HG03354 (cell line): ENCODE data around the gene CEP131.

Source experiments
- ATAC-seq: cut with Tn5 transposase; IDR thresholded peaks from one replicate; pipeline ENCODE4 v1.9.1; 2021; ENCODE audit warnings: mild to moderate bottlenecking; ENCODE audit not compliant: unreplicated experiment, poor library complexity, severe bottlenecking

The CEP131 gene

DNA sequence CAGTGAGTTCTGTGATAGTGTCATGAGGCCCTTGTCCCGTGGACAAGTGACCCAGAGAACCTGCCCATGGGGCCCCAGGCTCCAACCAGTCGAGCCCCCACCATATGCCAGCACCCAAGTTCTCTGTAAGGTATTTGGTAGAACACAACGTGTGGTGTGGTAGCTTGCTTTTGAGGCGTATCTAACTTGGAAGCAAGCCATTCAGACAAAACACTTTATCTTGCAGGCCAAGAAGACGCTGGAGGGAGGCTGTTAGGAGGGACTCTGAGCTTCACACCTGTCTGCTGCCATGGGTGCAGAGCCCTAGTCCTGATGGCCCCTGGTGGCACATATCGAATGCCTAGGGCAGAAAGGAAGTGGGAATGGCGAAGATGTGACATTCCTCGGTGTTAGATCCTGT, 18.0 kb upstream of the CEP131 start:
- no peak for ATAC-seq

DNA sequence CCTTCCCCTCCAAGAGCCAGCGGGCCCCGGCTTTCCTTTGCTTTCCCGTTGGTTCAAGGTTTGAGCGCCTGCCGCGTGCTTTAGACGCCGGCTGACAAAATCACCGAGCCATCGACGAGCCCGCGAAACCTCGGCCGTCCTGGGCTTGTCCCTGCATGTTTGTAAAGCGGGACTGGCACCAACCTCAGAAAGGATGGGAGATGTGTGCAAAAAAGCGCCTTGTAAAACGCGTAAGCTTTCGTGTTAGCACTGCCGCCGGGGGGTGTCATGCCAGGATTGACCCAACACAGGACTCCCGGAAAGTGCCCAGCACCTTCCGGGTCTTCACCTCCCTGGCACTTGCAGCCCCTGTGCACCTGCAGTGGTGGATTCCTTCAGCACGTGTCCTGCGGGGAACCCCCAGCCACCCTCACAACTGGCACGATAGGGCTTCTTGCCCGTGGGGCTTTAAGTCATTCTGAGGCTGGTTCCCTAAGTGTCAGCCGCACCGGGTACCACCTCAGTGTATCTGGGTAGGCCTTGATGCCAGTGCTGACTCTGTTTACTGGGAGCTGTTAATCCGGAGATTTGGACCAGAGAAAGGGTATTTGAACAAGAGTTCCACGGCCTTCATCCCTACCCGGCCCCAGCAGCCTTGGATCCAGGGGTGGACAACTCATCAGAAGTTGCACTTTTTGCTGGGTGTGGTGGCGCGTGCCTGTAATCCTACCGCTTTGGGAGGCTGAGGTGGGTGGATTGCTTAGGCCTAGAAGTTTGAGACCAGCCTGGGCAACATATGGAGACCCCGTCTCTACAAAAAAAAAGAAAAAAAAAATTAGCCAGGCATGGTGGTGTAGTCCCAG, 17.2 kb upstream of the CEP131 start:
- no peak for ATAC-seq

DNA sequence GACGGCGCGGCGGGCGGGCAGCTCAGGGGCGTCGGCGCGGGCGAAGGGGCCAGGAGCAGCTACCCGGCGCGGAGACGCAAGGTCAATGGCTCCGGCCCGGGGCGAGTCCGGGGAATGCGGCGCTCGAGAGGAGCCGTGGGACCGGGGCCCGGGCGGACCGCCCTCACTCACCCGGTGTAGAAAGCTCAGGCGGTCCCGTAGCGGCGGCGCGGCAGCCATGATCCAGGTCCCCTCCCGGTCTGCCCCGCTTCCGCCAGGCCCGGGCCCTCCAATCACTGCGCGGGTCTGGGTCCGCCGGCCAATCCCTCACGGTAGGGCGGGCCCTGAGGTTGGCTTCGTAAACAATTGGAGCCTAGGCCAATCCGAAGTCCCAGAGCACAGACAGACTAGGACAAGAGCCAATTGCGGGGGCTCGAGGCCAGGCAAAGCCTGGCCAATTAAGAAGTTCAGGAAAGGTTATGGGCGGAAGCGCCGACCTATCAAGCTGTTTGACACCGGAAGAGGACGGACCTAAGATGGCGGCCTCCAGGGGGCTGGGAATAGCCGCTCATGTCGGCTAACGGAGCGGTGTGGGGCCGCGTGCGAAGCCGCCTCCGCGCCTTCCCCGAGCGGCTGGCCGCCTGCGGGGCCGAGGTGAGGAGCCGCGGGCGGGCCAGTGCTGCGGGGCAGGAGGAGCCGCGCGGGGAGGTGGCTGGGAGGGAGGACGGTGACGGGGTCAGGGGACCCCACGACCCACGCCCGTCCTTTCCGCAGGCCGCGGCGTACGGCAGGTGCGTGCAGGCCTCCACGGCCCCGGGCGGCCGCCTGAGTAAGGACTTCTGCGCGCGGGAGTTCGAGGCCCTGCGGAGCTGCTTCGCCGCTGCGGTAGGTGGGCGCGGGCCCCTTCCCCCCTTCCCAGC, 16.3 kb upstream of the CEP131 start, which contains the start of the genes NDUFAF8 and TEPSIN:
TSS of gene NDUFAF8 (plus strand) at position 504 of the 899 bp plus-strand sequence. CDS start at position 550, 46 bp downstream.
TSS of gene TEPSIN (minus strand) at position 241 of the 899 bp plus-strand sequence. CDS start at position 219, 22 bp downstream.
- peak; percentile 91 for ATAC-seq

DNA sequence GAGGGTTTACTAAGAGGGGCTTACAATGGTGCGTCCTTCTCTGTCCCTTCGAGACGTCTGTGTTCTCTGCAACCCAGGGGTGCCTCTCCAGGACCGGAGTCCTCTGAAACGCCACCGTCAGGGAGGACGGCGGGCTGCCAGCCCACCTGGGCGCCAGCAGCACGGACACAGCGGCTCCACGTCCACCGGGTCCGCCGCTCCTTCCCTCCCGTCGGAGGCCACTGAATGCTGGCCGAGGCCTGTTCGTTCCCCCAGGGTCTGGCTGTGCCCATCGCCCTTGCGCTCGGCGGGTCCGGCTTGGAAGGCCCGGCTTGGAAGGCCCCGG, 15.7 kb upstream of the CEP131 start:
- peak; percentile 5 for ATAC-seq

DNA sequence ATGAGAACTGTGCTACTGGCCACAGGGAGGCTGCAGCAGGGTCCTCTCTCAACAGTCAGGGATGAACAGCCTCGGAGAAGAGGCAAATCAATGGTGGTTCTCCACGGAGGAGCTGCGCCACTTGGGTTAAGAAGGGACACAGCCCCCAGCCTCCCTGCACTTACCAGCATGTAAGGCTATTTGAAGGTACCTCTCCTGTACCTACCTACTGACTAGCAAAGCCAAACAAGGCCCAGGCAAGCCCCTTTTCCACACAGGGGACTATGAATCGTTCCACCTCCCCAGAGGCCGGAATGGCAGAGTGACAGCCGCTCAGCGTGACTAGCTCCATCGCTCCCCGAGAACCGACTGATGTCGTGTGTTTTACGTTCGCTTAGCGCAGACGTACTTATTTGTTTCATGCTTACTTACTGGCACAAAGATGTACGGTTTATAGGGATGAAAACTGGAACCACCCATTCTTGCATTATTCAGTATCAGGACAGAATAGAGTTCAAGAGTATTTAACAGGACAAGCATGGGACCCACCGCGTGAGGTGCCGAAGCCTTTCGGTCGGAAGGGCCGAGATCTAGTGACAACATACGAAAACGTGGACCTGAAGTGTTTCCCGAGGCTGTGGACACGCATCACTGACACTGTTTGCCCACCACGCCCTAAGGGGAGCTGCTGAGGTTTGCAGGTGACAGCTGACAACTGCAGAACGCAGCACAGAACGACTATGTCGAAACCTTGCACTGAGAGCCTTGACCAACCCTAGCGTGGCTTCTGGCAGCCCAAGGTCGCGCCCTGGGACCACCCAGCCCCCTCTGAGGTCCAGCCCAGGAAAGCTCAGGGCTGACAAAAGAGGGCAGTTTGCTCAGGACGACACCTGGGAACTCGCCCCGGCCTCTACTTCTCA, 15.1 kb upstream of the CEP131 start:
- ATAC-seq, result no peak

DNA sequence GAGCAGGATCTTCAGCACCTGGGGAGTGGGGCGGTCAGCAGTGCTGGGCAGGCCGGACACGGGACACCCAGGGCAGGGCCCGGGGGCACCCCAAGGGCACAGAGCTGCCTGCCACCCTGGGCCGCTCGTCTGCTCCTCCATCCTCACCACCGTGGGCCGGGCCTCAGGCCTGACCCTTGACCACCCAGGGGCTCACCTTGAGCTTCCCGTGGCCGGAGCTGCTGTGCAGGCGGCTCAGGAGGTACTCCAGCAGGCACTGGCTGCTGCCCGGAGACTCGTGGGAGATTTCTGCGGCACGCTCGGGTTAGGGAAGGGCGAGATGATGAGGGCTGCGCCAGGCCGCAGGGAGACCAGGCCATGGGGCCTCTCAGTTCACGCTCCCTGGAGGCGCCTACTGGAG, 14.0 kb upstream of the CEP131 start:
- ATAC-seq, result no peak

DNA sequence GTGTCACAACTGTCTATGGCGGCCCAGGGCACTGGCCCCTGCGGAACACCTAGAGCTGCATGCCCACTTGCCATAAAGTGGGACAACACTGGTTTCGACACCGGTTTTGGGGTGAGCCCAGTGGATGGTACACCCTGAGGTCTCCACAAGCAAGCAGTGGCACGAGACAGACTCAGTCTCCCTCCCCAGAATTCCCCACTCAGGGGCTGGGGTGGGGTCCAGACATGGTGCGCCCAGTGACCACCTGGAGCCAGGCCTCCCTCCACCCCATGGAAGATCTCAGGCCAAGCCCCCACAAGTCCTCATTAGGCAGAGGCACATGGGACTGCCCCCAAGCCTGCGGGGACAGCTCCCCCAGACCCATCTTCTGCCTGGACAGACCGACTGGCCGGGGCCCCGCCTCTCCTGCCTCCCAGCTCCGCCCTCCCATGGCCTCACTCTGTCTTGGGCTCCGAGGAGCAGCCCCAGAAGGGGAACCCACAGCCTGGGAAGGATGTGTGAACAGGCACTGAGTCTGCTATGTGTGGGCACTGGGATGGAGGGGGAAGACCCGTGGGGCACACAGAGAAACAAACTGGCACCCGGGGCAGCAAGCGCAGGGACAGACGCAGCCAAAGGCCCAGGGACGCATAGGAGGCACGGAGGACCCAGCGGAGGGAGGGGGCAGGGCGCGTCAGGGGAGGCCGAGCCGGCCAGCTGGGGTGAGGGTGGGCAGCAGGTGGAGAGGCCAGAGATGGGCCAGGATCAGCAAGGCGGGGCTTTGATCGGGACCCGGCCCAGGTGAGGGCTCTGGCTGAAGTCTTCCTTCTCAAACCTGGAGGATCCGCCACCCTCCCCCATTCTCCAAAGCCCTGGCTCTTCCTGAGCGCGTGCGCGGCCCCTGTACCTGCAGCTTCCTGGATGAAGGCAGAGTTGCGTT, 13.3 kb upstream of the CEP131 start:
- no peak for ATAC-seq

DNA sequence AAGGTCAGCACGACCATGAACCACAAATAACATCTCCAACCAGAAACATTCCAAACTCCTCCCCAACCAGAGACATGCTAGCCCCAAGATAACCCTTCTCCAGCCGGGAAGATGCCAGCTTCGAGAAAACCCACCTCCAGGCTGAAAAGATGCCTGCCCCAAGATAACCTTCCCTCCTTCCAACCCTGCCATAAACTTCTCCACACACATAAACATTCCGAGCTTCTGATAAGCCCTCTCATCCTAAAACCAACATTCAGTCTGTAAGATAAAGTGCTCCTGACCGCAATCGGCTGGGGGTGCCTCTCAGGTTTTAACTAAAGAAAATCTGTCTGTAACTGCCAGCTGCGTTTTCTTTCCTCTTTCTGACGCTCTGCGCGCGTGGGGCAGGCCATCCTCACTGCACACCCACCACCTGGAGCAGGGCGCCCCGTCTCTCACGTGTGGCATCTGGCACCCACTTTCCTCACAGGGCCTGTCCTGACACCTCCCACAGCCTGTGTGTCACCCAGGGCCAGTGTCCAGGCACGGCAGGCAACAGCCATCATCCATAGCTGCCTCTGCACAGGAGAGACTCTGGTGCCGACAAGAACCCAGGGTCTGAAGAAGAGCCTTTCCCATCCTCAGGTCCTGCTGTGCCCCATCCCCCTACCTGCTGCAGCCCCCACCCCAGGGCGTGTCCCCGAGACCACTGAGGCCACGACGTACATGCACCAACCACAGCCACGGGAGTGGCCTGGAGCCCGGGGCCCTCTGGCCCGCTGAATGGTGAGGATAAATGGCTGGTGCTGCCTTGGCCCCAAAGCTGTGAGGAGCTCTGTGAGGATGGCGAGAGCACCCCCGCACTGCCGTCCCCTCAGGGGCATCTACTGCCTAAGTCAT, 12.4 kb upstream of the CEP131 start:
- no peak for ATAC-seq

DNA sequence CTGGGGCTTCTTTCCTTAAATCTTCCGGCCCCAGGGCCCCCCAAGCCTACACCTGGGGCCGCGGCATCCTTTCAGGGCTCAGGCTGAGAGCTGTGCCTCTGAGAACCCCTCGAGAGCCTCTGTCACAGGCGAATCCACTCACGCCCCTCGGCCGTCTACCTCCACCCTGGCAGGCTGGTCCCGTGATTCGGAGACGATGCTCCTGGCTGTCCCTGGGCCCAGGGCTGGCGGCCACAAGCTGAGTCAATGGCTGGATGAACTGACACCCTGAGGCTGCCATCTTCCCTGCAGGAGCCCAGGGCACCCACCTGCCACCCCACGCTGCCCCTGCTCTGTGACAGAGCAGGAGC, 11.7 kb upstream of the CEP131 start:
- ATAC-seq, result no peak

DNA sequence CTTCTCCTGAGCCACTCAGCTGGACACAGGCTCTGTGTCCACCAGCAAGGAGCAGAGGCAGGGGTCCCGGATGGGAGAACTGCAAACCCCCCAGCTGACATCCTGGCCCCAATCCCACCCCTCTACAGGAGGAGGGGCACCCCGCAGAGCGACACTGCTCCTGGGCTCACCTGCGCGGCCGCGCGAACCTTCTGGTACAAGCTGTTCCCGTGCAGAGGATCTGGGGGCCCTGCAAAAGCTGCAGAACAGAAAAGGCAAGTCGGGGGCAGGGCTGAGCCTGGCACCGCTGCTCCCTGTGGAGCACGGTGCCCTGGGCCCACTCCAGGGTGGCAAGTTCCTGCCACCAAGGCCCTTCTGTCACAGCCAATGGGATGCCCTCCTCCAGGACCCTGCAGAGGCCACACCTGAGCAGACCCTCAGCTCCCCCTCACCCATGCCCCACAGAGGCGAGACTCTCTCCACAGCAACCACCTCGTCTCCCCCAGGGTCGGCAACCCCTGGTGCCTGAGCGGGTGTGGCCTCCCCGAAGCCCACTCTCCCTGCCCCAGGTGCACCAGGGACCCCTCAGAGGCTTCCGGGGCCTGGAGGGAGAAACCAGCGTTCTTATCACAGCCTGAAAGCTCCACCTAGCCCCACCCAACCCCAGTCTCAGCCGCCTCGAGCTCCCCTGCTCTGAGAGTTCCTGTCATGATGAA, 11.2 kb upstream of the CEP131 start:
- no peak for ATAC-seq

DNA sequence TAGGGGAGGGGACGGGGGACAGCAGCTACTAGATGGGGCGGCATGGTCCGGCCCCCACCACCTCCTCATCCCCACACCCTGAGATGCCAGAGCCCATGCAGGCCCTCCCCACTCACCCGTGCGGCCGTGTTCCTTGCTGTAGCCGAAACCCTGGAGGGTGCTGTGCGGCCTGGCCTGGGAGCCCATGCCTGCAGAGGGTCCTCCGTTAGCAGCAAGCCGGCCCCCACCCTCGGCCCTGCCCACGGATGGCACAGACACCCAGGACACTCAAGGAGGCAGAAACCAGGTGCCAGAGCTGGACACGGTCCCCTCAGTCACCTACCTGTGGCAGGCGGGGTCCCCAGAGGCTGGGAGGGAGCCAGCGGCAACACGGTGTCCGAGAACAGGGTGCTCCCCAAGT, 10.6 kb upstream of the CEP131 start:
- ATAC-seq, result no peak

DNA sequence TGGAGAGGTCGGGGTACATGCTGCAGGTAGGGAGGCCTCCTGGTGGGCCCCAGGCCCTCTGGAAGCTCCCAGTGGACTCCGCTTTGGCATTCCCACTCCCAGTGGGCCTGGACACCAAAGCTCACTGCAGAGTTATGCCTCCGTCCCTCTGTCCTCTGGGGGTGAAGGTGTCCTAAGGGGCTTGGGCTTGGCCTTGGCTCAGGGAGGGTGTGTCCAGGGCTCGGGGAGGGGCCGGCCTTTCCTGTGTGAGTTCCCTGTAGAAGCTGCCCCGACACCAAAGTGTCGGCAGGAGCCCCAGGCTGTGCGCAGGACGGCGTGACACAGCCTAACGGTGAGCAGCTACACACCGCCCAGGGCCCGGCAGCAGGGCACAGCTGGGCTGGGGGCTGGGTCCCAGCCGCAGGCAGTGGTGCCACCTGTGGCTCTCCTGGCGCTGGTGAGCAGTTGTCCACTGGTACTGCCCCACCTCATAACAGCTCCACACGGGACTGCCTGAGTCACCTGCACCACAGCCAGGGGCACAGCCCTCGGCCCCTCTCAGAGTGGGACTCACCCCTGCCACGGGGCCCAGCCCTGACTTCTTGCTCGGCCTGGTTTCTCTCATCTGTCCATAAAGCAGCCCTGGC, 10.0 kb upstream of the CEP131 start:
- ATAC-seq, result no peak

DNA sequence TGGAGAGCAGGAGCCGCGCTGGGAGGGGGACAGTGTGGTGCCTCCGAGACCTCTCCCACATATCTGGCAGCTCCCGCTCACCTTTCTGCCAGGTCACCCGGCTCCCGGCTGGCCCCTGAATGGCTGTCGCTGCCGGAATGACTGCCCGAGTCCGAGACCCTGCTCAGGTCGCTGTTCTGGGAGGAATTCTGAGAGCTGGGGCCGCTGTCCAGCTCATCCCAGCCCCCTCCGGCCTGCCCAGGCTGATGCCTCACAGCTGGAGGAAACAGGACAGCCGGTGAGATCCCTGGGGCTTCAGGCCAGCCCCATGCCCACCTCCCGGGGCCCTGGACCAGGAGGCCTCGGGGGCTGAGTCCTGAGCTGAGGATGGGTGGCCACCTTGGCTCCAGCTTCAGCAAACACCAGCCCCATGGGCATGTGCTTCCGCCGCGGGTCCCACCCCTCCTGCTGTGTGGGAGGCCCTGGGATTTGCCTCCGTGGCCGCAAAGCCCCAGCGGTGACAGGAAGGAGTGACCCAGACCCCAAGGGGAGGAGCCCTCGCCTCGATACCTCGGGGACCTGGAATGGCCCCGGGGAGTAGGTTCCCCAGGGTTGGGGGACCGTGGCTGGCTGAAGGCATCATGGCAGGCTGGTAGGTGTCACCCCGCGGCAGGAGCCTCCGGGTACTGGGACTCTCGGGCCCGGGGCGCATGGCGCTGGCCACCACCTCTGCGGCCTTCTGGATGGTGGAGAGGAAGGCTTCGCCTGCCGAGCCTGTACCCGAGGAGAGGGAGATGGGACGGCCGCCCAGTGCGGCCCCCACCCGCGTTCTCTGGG, 9.2 kb upstream of the CEP131 start:
- no peak for ATAC-seq

DNA sequence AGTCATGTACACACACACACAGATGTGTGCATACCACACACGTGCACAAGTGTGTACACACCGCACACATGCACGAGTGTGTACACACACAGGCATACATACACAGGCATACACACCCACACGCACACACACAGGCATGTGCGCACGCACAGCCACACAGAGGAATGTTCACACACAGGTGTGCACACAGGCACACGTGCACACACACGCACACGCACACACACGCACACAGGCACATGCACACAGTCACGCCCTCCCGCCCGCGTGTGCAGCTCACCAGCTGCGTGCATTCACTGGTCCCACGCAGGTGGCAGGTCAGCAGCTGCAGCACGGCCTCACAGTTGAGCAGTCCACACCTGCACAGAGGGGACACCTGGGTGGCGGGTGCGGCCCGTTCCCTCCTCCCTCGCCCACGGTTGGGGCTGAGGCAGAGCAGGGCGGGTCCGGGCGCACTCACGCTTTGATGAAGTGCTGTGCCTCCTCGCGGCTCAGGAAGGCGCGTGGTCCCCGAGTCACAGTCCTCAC, 8.4 kb upstream of the CEP131 start:
- ATAC-seq, result no peak

DNA sequence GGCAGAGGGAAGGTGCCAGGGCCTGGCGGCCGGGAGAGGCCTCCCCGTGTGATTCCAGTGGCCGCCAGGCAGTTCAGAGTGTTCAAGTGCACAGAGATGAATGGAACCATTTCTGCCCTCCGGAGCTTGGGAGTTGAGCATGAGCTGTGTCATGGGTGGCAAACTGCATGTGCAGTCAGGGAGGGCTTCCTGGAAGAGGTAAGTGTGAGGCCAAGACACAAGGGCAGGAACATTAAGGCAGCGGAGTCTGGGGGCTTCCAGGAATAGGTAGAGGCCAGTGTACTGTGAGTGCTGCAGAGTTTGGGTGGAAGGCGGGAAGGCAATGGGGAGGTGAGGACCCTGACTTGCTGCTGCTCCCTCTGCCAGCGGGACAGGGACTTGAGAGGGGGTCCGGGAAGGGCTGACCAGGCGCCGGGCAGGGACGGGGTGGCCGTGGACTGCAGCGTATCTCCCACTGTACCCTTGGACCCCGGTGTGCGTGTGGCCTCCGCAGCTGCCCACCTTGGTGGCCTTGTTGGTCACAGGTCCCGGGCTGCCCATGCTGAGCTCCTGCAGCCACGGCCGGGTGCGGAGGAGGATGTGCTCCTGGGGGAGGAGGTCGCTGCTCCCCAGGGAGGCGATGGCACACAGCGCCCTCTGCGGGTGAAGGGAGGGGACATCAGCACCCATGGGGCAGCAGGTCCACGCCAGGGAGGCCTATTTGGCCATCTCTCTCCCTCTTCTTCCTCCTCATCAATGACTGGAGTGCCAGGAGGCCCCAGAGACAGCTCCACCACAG, 7.5 kb upstream of the CEP131 start:
- ATAC-seq, result no peak

DNA sequence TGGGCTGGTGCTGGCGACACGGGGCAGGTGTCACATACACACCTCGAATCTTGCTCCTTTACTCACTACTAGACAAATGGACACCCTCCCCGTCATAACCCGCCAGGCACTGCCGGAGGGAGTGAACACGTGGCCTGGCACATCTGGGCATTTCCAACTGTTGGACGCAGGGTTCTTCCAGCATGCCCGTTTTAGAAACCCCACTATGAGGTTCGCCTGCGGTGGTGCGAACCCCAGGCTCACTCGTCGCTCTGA, 6.8 kb upstream of the CEP131 start:
- ATAC-seq, result no peak
